GM13976 (cell line): Measurements from ENCODE around the gene GATC.

Source experiments
- DNase-seq: peaks from one replicate; pipeline ENCODE4 v3.0.0; 2012; ENCODE audit warnings: low spot score
- in situ Hi-C: fragments of 300-500 bp; cut with MboI; formaldehyde crosslinking; loops from one replicate; pipeline ENCODE4 v1.12.0; 2022; ENCODE audit warnings: low sequenced_read_pairs, mixed read lengths, inconsistent platforms; ENCODE audit not compliant: unreplicated experiment
- TF ChIP-seq, protein P1 (sequence below): IDR thresholded peaks from 2 replicates; pipeline ENCODE4 v1.5.1; 2012; ENCODE audit warnings: borderline replicate concordance, mild to moderate bottlenecking; ENCODE audit not compliant: insufficient read depth; ENCODE audit errors: extremely low read depth, missing control alignments, control extremely low read depth

The GATC gene

DNA sequence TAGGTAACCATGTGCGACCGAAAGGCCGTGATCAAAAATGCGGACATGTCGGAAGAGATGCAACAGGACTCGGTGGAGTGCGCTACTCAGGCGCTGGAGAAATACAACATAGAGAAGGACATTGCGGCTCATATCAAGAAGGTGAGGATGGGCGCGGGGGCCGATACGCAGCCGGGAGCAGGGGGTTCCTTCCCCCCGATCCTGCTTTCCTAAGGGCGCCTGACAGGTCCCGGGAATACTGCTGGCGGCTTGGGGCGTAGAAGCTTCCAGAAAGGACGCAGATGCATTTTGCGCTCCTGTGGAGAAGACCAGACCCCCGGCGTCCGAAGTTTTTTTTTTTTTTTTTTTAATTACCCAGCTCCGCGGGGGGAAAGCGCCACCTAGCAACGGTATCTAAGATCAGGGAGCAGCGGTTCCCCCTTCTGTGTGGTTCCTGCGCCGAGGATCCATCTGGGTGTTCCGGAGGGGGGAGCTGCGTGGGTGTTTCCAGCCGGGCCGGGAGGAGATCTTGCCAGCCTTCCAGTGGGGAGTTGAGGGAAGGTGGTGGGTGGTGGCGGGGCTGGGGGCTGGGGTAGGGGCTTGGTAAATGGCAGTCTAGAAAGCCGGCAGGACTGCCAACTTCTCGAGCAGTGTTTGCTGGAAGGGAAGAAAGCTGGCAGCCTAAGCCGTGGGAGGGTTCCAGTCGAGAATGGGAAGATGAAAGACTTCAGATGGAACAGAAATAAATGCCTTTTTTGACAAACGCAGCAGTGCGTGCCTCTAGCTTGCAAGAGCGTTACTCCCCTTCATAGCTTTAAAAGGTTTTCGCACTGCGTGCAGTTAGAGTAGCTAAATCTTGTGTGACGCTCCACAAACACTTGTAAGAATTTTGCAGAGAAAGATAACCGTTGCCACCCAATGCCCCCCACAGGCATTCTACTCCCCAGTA is 50.4 kb downstream of the GATC start:
- DNase-seq: peak; percentile 72
- in situ Hi-C loops: no loop called here
- TF ChIP-seq, protein P1, sequence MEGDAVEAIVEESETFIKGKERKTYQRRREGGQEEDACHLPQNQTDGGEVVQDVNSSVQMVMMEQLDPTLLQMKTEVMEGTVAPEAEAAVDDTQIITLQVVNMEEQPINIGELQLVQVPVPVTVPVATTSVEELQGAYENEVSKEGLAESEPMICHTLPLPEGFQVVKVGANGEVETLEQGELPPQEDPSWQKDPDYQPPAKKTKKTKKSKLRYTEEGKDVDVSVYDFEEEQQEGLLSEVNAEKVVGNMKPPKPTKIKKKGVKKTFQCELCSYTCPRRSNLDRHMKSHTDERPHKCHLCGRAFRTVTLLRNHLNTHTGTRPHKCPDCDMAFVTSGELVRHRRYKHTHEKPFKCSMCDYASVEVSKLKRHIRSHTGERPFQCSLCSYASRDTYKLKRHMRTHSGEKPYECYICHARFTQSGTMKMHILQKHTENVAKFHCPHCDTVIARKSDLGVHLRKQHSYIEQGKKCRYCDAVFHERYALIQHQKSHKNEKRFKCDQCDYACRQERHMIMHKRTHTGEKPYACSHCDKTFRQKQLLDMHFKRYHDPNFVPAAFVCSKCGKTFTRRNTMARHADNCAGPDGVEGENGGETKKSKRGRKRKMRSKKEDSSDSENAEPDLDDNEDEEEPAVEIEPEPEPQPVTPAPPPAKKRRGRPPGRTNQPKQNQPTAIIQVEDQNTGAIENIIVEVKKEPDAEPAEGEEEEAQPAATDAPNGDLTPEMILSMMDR: peak; percentile 42

DNA sequence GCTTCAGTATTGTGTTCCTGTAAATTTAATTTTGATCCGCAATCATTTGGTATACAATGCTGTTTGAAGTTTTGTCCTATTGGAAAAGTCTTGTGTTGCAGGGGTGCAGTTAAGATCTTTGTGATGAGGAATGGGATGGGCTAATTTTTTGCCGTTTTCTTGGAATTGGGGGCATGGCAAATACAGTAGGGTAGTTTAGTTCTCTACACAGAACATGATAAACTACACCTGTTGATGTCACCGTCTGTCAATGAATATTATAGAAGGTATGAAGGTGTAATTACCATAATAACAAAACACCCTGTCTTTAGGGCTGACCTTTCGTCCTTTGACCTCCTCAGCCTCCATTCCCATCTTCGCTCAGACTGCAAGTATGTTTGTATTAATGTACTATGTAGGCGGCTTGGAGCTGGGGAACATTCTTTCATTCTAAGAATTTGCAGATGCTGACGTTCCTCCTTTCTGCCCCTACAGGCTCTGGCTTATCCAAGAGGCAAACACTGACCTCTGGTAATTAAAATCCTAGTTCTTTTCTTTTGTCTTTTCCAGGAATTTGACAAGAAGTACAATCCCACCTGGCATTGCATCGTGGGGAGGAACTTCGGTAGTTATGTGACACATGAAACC is 51.4 kb downstream of the GATC start:
- DNase-seq: no peak
- TF ChIP-seq, protein P1: no peak
- in situ Hi-C loops: no loop called here

DNA sequence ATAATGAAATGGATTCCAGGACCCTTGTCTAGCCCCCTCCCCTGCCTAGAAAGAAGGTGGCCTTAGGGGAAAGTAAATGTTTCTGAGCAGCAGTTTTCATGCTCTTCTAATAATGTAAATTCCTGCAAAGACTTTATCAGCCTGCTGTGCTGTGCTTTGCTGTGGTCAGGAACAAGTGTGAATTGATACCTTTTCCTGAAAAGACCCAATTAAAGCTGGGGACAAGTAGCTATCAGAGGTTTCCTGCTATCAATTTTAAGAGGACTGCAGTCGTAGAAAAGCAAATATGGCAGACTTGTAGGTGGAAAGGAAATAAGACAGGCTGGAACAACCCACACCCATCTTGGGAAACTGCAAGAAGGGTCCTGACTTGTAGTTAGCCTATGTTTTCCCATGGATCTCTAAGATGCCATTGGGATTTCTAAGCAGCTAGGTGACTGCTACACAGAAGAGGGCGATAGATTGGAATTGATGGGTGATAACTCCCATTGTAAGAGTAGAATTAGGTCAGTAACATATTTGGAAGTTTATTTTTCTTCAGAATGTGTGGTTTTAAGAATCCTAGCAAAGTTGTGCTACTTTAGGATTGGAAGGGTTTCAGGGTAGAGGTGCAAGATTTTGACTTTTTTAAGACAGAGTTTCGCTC is 52.7 kb downstream of the GATC start:
- TF ChIP-seq, protein P1: no peak
- in situ Hi-C loops: no loop called here
- DNase-seq: no peak

- no peak for DNase-seq
- TF ChIP-seq, protein P1: no peak
- in situ Hi-C loops: no loop called here
These were observed 54.3 kb downstream of the GATC start for GRCh38 chr12:120500581-120500980.

GRCh38 chr12:120504587-120504986 is 58.3 kb downstream of the GATC start:
- TF ChIP-seq, protein P1: no peak
- in situ Hi-C loops: no loop called here
- DNase-seq: no peak

DNA sequence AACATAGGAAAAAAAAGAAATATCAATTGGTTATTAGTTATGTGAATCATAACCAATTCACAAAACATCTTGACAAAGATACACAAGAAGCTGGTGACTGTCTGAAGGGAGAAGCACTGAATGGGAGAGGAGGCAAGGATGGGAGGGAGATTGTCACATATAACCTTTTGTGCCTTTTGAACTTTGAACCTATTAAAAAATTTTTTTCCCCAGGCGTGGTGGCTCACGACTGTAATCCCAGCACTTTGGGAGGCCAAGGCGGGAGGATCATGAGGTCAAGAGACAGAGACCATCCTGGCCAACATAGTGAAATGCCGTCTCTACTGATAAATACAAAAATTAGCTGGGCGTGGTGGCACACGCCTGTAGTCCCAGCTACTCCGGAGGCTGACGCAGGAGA is 62.3 kb downstream of the GATC start:
- in situ Hi-C loops: no loop called here
- TF ChIP-seq, protein P1: no peak
- no peak for DNase-seq
